Activated CD8-positive, alpha-beta memory T cell treated with anti-CD3 and anti-CD28 coated beads, Interleukin-2, amount 50 U/mL, for 48 hours (primary cell): ENCODE measurements around the gene CRIM1.

ENCODE experiments used
- DNase-seq: peaks from one replicate; pipeline ENCODE4 v3.0.0-alpha.2; 2020

CRIM1 gene

GRCh38 chr2:36397728-36398413 lies 42.3 kb downstream of the CRIM1 start:
- no peak for DNase-seq

GRCh38 chr2:36399050-36399449 lies 43.5 kb downstream of the CRIM1 start:
- no peak for DNase-seq

GRCh38 chr2:36403675-36404230 lies 48.2 kb downstream of the CRIM1 start:
- DNase-seq, result no peak

GRCh38 chr2:36404318-36404717 lies 48.7 kb downstream of the CRIM1 start:
- DNase-seq, result no peak

GRCh38 chr2:36404754-36405153 lies 49.2 kb downstream of the CRIM1 start:
- no peak for DNase-seq

- DNase-seq, result no peak
Observed at GRCh38 chr2:36405183-36405582, 49.6 kb downstream of the CRIM1 start.

- DNase-seq, result no peak
Observed at GRCh38 chr2:36406296-36406695, 50.7 kb downstream of the CRIM1 start.

GRCh38 chr2:36407413-36407812 lies 51.8 kb downstream of the CRIM1 start:
- DNase-seq, result no peak

GRCh38 chr2:36408198-36408703 lies 52.7 kb downstream of the CRIM1 start:
- DNase-seq, result no peak

- DNase-seq, result no peak
Observed at GRCh38 chr2:36409335-36409734, 53.8 kb downstream of the CRIM1 start.

GRCh38 chr2:36409935-36410334 lies 54.4 kb downstream of the CRIM1 start:
- no peak for DNase-seq

- DNase-seq, result no peak
Observed at GRCh38 chr2:36410681-36411080, 55.1 kb downstream of the CRIM1 start.

- DNase-seq, result no peak
Observed at GRCh38 chr2:36411962-36412444, 56.4 kb downstream of the CRIM1 start.

- DNase-seq, result no peak
Observed at GRCh38 chr2:36413218-36413617, 57.6 kb downstream of the CRIM1 start.

GRCh38 chr2:36414307-36414706 lies 58.7 kb downstream of the CRIM1 start:
- no peak for DNase-seq

- no peak for DNase-seq
Observed at GRCh38 chr2:36415381-36416022, 59.9 kb downstream of the CRIM1 start.

GRCh38 chr2:36416370-36417165 lies 61.0 kb downstream of the CRIM1 start:
- no peak for DNase-seq

- DNase-seq, result no peak
Observed at GRCh38 chr2:36420569-36421181, 65.1 kb downstream of the CRIM1 start.

- no peak for DNase-seq
Observed at GRCh38 chr2:36421379-36421778, 65.8 kb downstream of the CRIM1 start.

GRCh38 chr2:36423172-36423571 lies 67.6 kb downstream of the CRIM1 start:
- DNase-seq, result no peak

- no peak for DNase-seq
Observed at GRCh38 chr2:36423619-36424120, 68.1 kb downstream of the CRIM1 start.

- no peak for DNase-seq
Observed at GRCh38 chr2:36425608-36426355, 70.2 kb downstream of the CRIM1 start.
